K562 (cell line): Measurements from ENCODE around the gene STK26. TPM values are rescaled to one million over a fixed set of nuclear protein-coding genes. Genes with fewer than 3 reads are reported as not detected.
A peak's percentile ranks its signal among the peaks of the same experiment; 100 is the strongest.

ENCODE experiments used
- ATAC-seq: fragments of 200-7000 bp; cut with Tn5 transposase; 3 replicates; pipeline ENCODE4 v1.9.1; 2020; ENCODE audit warnings: moderate library complexity
- BruUV-seq: library from RNA; stranded (reverse); fragments of 400-500 nt; replicated peaks from 2 replicates; lab custom pipeline; 2021; lab: Mats Ljungman, UMichigan
- CTCF ChIA-PET: fragments of 300-600 bp; formaldehyde crosslinking; extraction: SDS; loops from one replicate; lab custom pipeline; 2021; ENCODE audit warnings: low intra/inter-chr PET ratio; lab: Yijun Ruan, JAX
- POLR2A ChIA-PET: fragments of 300-600, 350-650 bp; sonication (Branson Sonifier 250); formaldehyde crosslinking; extraction: SDS; loops from one replicate; lab custom pipeline; 2021; ENCODE audit warnings: antibody characterized with exemption, inconsistent platforms; lab: Yijun Ruan, JAX
- DNase-seq, 4 experiments: peaks; one replicate each; pipeline versions ENCODE4 v3.0.0 to v3.0.0-alpha.2; 2011 to 2018; ENCODE audit warnings: low spot score in 3 of 4, mixed read lengths in 3 of 4; ENCODE audit errors: extremely low read depth in 1 of 4
- FAIRE-seq: peaks from 2 replicates; lab custom pipeline; 2011; peaks lifted over from hg19 to GRCh38; lab: Jason Lieb, UNC
- H2AFZ ChIP-seq: 2 replicates; pipeline ENCODE4 v1.6.0; 2011; ENCODE audit warnings: low read depth, low read length, control low read depth, inconsistent platforms
- H3K27ac ChIP-seq: fragments of 200-600 bp; 3 replicates; pipeline ENCODE4 v1.8.0; 2011; ENCODE audit warnings: low read depth, mild to moderate bottlenecking, control low read depth, inconsistent platforms, low read length, moderate library complexity, mixed read lengths; ENCODE audit errors: extremely low read depth
- H3K27me3 ChIP-seq, 2 experiments: fragments of 300-600 bp in 1 of 2; 2 replicates in 1 of 2; 3 replicates in 1 of 2; pipeline versions ENCODE4 v1.6.0 to v1.8.0; 2011; ENCODE audit warnings: inconsistent platforms in 2 of 2, low read length in 2 of 2, mild to moderate bottlenecking in 1 of 2, mixed read lengths in 1 of 2, moderate library complexity in 1 of 2; ENCODE audit not compliant: control insufficient read depth in 2 of 2, insufficient read depth in 2 of 2
- H3K36me3 ChIP-seq: fragments of 300-600 bp; 3 replicates; pipeline ENCODE4 v1.8.0; 2011; ENCODE audit warnings: mild to moderate bottlenecking, low read length, inconsistent platforms; ENCODE audit not compliant: control insufficient read depth, insufficient read depth
- H3K4me1 ChIP-seq, 2 experiments: fragments of 200-600 bp in 1 of 2; replicated peaks in 1 of 2; 2 replicates in 1 of 2; 3 replicates in 1 of 2; pipeline versions ENCODE4 v1.5.1 to v1.8.0; 2011; ENCODE audit warnings: inconsistent platforms in 2 of 2, low read length in 2 of 2, mild to moderate bottlenecking in 1 of 2, mixed read lengths in 1 of 2, moderate library complexity in 1 of 2; ENCODE audit not compliant: control insufficient read depth in 2 of 2, insufficient read depth in 2 of 2
- H3K4me2 ChIP-seq: 2 replicates; pipeline ENCODE4 v1.6.1; 2011; ENCODE audit warnings: low read length, control low read depth, inconsistent platforms, mixed read lengths; ENCODE audit not compliant: insufficient read depth
- H3K4me3 ChIP-seq: fragments of 200-600 bp; sonication (generic), shearing (Covaris generic); 2 replicates; pipeline ENCODE4 v1.5.1; 2016; ENCODE audit warnings: control low read depth, inconsistent platforms
- H3K79me2 ChIP-seq: fragments of 200-600 bp; 3 replicates; pipeline ENCODE4 v1.8.0; 2011; ENCODE audit warnings: low read length, inconsistent platforms; ENCODE audit not compliant: control insufficient read depth, insufficient read depth
- H3K9ac ChIP-seq, 2 experiments: 2 replicates each; pipeline versions ENCODE4 v1.6.0 to v1.6.1; 2011; ENCODE audit warnings: low read depth in 2 of 2, low read length in 2 of 2, control low read depth in 1 of 2, inconsistent platforms in 1 of 2, mild to moderate bottlenecking in 1 of 2, mixed read lengths in 1 of 2; ENCODE audit not compliant: insufficient read depth in 1 of 2
- H3K9me1 ChIP-seq: one replicate; pipeline ENCODE4 v1.6.0; 2011; ENCODE audit warnings: inconsistent platforms, mild to moderate bottlenecking, low read length, moderate library complexity; ENCODE audit not compliant: control insufficient read depth, insufficient read depth
- H3K9me3 ChIP-seq: replicated peaks from 2 replicates; pipeline ENCODE4 v1.5.1; 2011; ENCODE audit warnings: low read depth, low read length, inconsistent platforms; ENCODE audit not compliant: control insufficient read depth, insufficient read depth
- H4K20me1 ChIP-seq: replicated peaks from 2 replicates; pipeline ENCODE4 v1.6.1; 2011; ENCODE audit warnings: low read length, inconsistent platforms, mixed read lengths; ENCODE audit not compliant: control insufficient read depth, insufficient read depth
- ARID4B ChIP-seq: sonication (generic); formaldehyde crosslinking; IDR thresholded peaks from 2 replicates; pipeline ENCODE4 v1.8.0; 2022; ENCODE audit warnings: mild to moderate bottlenecking, missing genetic modification reagents
- NFIC ChIP-seq: fragments of 450-650 bp; IDR thresholded peaks from 2 replicates; pipeline ENCODE4 v1.6.1; 2017; ENCODE audit warnings: mild to moderate bottlenecking, inconsistent platforms
- YY1 ChIP-seq, 3 experiments: IDR thresholded peaks; 2 replicates each; pipeline ENCODE4 v1.6.1; 2011; ENCODE audit warnings: low read length in 2 of 3, mild to moderate bottlenecking in 2 of 3, moderate library complexity in 2 of 3, borderline replicate concordance in 1 of 3, control low read depth in 1 of 3, low read depth in 1 of 3; ENCODE audit not compliant: insufficient read depth in 3 of 3, insufficient replicate concordance in 2 of 3, control insufficient read depth in 1 of 3, insufficient read length in 1 of 3; ENCODE audit errors: extremely low read depth in 1 of 3
- ZNF778 ChIP-seq: fragments of 450-650 bp; formaldehyde crosslinking; IDR thresholded peaks from 2 replicates; pipeline ENCODE4 v1.4.0; 2020; ENCODE audit warnings: mild to moderate bottlenecking, moderate library complexity
- WGBS: fragments of 100-300 bp; shearing (Covaris generic); methylation state at CpG from one replicate; pipeline ENCODE4 v1.1.6; 2016; ENCODE audit warnings: low coverage, mixed read lengths; ENCODE audit not compliant: insufficient coverage; ENCODE audit errors: missing lambda C conversion rate; 5-methylcytosine and 5-hydroxymethylcytosine counted together
- in situ Hi-C: fragments of 300-500 bp; cut with MboI; formaldehyde crosslinking; loops from 4 replicates; pipeline ENCODE4 v1.15.0; 2018; ENCODE audit warnings: inconsistent platforms, mixed read lengths
- intact Hi-C: fragments of 100-400 bp; cut with micrococcal nuclease; formaldehyde crosslinking; loops from 2 replicates; pipeline ENCODE4 v1.14.2; 2022
- polyA plus RNA-seq, 8 experiments: library from polyadenylated mRNA; depleted of rRNA in 4 of 8; stranded (reverse) in 5 of 8; unstranded in 3 of 8; fragments of >200 nt; fragmentation: Nextera tagmentation in 2 of 8; fragmentation: Illumina TruSeq in 1 of 8; extraction: Ambion mirVana in 2 of 8; extraction: Trizol in 1 of 8; gene quantifications; 2 replicates each; pipeline versions ENCODE4 v1.2.1 to v1.2.3, GENCODE V29; 2011 to 2014; ENCODE audit warnings: inconsistent platforms in 1 of 8, missing spikeins in 1 of 8
- total RNA-seq, 7 experiments: library from RNA; depleted of rRNA in 6 of 7; stranded (reverse); fragments of >200 nt in 6 of 7; fragmentation: Illumina TruSeq in 2 of 7; extraction: Trizol in 2 of 7; gene quantifications; 2 replicates each; pipeline versions ENCODE4 v1.2.1 to v1.2.3, GENCODE V29; 2011 to 2021; ENCODE audit warnings: low replicate concordance in 1 of 7

Gene STK26
- total and polyA plus RNA-seq, 9 of the 15 experiments (the other 6 are each of a cell fraction or from before 2014, with no cell fraction given), result 28.1 to 72.9 (median 50.1) TPM

DNA sequence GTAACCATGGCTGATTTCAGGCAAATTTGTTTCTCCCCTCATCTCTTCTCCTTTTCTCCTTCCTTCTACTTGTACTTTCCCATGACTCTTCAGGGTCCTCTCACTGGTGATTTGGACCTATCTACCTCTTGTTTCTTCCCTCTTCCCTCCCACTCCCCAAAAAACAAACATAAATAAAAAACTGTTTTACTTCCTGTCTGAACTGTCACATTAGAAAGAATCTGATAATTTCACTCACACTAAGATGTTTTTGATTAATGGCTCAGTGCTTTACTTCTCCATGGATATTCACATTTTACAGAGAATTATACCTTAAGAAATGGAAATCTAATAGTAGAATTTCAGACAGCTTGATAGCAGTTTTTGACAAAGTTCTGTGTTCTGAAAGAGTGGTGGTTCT, 7.2 kb downstream of the STK26 start (continued):
- no peak for TF ChIP-seq ARID4B

GRCh38 chrX:132031867-132032266, 8.8 kb downstream of the STK26 start:
- CTCF ChIA-PET, result no interaction called here
- POLR2A ChIA-PET, result no interaction called here
- TF ChIP-seq YY1 (IDR thresholded peaks at IDR 0.05; ENCODE audit: borderline replicate concordance in 1 of 3, control insufficient read depth in 1 of 3, extremely low read depth in 1 of 3, insufficient read depth in 3 of 3, insufficient read length in 1 of 3, insufficient replicate concordance in 2 of 3, low read depth in 1 of 3, low read length in 2 of 3) (no peak), ZNF778 (CRISPR knock-in tag) (no peak), NFIC (0 out of 2 replicates have a peak, but pooled peaks have one; percentile 35)
- Histone ChIP-seq H3K36me3 (peaks cover 40% of the 10 kb centered on the region), H3K4me1 (peaks cover 12 to 40% of the 10 kb centered on the region in 2 experiments), H3K4me2 (no peak overlapping the region), H2AFZ (no peak overlapping the region), H3K4me3 (no peak overlapping the region), H4K20me1 (peaks cover 13% of the 10 kb centered on the region), H3K79me2 (peaks cover 97% of the 10 kb centered on the region), H3K9ac (no peak overlapping the region), H3K9me3 (no peaks in the 10 kb centered on the region), H3K9me1 (no peaks in the 10 kb centered on the region), H3K27ac (no peak overlapping the region), H3K27me3 (no peaks in the 10 kb centered on the region)
- in situ Hi-C loops (no loop called here), intact Hi-C loops (no loop called here)
- WGBS, result 23% methylated on average over 4 of the region's 4 CpGs
- DNase-seq (no peak), FAIRE-seq (no peak), ATAC-seq (peak; percentile 26; the same call in 2 of the 3 replicates)
- no TSS peak for BruUV-seq
